Trophoblast cell (in vitro differentiated cells and primary cell): ENCODE data around the gene TMEM215. TPM values are rescaled to one million over a fixed set of nuclear protein-coding genes. Genes with fewer than 3 reads are reported as not detected.

Experiments
- DNase-seq, 2 donors: peaks; one replicate each; pipeline ENCODE4 v3.0.0-alpha.2; 2016
- H2AFZ ChIP-seq: 2 replicates; pipeline ENCODE4 v1.6.1; 2013; ENCODE audit warnings: low read length, moderate library complexity, mild to moderate bottlenecking; ENCODE audit not compliant: insufficient read depth, poor library complexity
- H2AK5ac ChIP-seq: 2 replicates; pipeline ENCODE4 v1.6.1; 2013; ENCODE audit warnings: mild to moderate bottlenecking, low read length
- H2BK120ac ChIP-seq: 2 replicates; pipeline ENCODE4 v1.6.1; 2013; ENCODE audit warnings: low read length, mild to moderate bottlenecking, moderate library complexity; ENCODE audit not compliant: insufficient read depth, poor library complexity
- H2BK12ac ChIP-seq: 2 replicates; pipeline ENCODE4 v1.6.1; 2013; ENCODE audit warnings: mild to moderate bottlenecking, low read length, moderate library complexity
- H2BK5ac ChIP-seq: 2 replicates; pipeline ENCODE4 v1.6.1; 2013; ENCODE audit warnings: low read length, low read depth, moderate library complexity, mild to moderate bottlenecking; ENCODE audit not compliant: poor library complexity
- H3K14ac ChIP-seq: 2 replicates; pipeline ENCODE4 v1.6.1; 2013; ENCODE audit warnings: mild to moderate bottlenecking, low read length
- H3K18ac ChIP-seq: 2 replicates; pipeline ENCODE4 v1.6.1; 2013; ENCODE audit warnings: mild to moderate bottlenecking, low read length
- H3K23ac ChIP-seq: 2 replicates; pipeline ENCODE4 v1.6.1; 2013; ENCODE audit warnings: low read length
- H3K27ac ChIP-seq: 2 replicates; pipeline ENCODE4 v1.5.1; 2013; ENCODE audit warnings: low read depth, mild to moderate bottlenecking, inconsistent platforms, low read length, moderate library complexity
- H3K27me3 ChIP-seq: 2 replicates; pipeline ENCODE4 v1.6.1; 2013; ENCODE audit warnings: inconsistent platforms, mild to moderate bottlenecking, low read length, moderate library complexity; ENCODE audit not compliant: insufficient read depth
- H3K36me3 ChIP-seq, 2 experiments: 1 replicate in 1 of 2; 2 replicates in 1 of 2; pipeline ENCODE4 v1.6.1; 2013; ENCODE audit warnings: low read length in 2 of 2, mild to moderate bottlenecking in 2 of 2, moderate library complexity in 1 of 2; ENCODE audit not compliant: insufficient read depth in 2 of 2, control insufficient read depth in 1 of 2
- H3K4ac ChIP-seq: 2 replicates; pipeline ENCODE4 v1.6.1; 2013; ENCODE audit warnings: low read depth, mild to moderate bottlenecking, low read length, moderate library complexity
- H3K4me1 ChIP-seq, 2 experiments: 1 replicate in 1 of 2; 2 replicates in 1 of 2; pipeline ENCODE4 v1.6.1; 2013; ENCODE audit warnings: low read length in 2 of 2, mild to moderate bottlenecking in 2 of 2, moderate library complexity in 1 of 2; ENCODE audit not compliant: insufficient read depth in 2 of 2, control insufficient read depth in 1 of 2
- H3K4me2 ChIP-seq: 2 replicates; pipeline ENCODE4 v1.6.1; 2013; ENCODE audit warnings: inconsistent platforms, mild to moderate bottlenecking, low read length, moderate library complexity
- H3K4me3 ChIP-seq: 2 replicates; pipeline ENCODE4 v1.5.1; 2013; ENCODE audit warnings: mild to moderate bottlenecking, low read depth, low read length, inconsistent platforms
- H3K79me1 ChIP-seq: one replicate; pipeline ENCODE4 v1.6.1; 2013; ENCODE audit warnings: low read length
- H3K79me2 ChIP-seq: 2 replicates; pipeline ENCODE4 v1.6.1; 2013; ENCODE audit warnings: low read length, mild to moderate bottlenecking; ENCODE audit not compliant: control insufficient read depth, insufficient read depth, poor library complexity
- H3K9ac ChIP-seq: 2 replicates; pipeline ENCODE4 v1.6.1; 2013; ENCODE audit warnings: mild to moderate bottlenecking, low read length
- H3K9me3 ChIP-seq: 2 replicates; pipeline ENCODE4 v1.6.1; 2013; ENCODE audit warnings: low read depth, mild to moderate bottlenecking, control low read depth, inconsistent platforms, low read length; ENCODE audit not compliant: insufficient read depth
- H4K12ac ChIP-seq: 2 replicates; pipeline ENCODE4 v1.6.1; 2013; ENCODE audit warnings: low read depth, mild to moderate bottlenecking, low read length, moderate library complexity
- H4K8ac ChIP-seq: 2 replicates; pipeline ENCODE4 v1.6.1; 2013; ENCODE audit warnings: low read depth, mild to moderate bottlenecking, low read length, moderate library complexity
- H4K91ac ChIP-seq: one replicate; pipeline ENCODE4 v1.6.1; 2013; ENCODE audit warnings: low read depth, mild to moderate bottlenecking, low read length, moderate library complexity
- WGBS: extraction: QIAGEN DNeasy Blood & Tissue Kit; methylation state at CpG from one replicate; pipeline ENCODE4 v1.1.7; 2013; ENCODE audit warnings: missing lambda C conversion rate; ENCODE audit not compliant: insufficient read length, insufficient coverage; ENCODE audit errors: extremely low coverage; 5-methylcytosine and 5-hydroxymethylcytosine counted together
- polyA plus RNA-seq: library from polyadenylated mRNA; stranded (reverse); fragments of 200-250 nt; gene quantifications from 2 replicates; pipeline ENCODE4 v1.2.3, GENCODE V29; 2013

Gene TMEM215
- 0.08 and 0.10 TPM in 2 replicates for polyA plus RNA-seq

GRCh38 chr9:32783168-32783891 lies at the start of gene TMEM215:
Gene TMEM215, plus strand, starts transcription at chr9:32783540. Its CDS starts 644 bp downstream, at chr9:32784184.
- WGBS, result no CpG with 5 or more reads among the region's 59 CpGs
- H3K27ac ChIP-seq, result no peak within 1 kb of the TSS
- H2AK5ac ChIP-seq, result no peak within 1 kb of the TSS
- no peak within 1 kb of the TSS for H3K4ac ChIP-seq
- no peak within 1 kb of the TSS for H4K91ac ChIP-seq
- H3K9me3 ChIP-seq, result peaks cover 4% of the 10 kb centered on the region
- no peak within 1 kb of the TSS for H3K18ac ChIP-seq
- H3K9ac ChIP-seq, result no peak within 1 kb of the TSS
- DNase-seq, result no peak
- H3K4me1 ChIP-seq, result peaks cover 7% of the 10 kb centered on the region in 2 experiments
- H3K4me3 ChIP-seq, result peak within 1 kb of the TSS; percentile 55
- no peaks in the 10 kb centered on the region for H3K79me1 ChIP-seq
- peak within 1 kb of the TSS; percentile 56 for H3K23ac ChIP-seq
- H3K27me3 ChIP-seq, result peaks cover 29% of the 10 kb centered on the region
- H4K8ac ChIP-seq, result no peak within 1 kb of the TSS
- H2BK120ac ChIP-seq, result no peak within 1 kb of the TSS
- peak within 1 kb of the TSS; percentile 68 for H2AFZ ChIP-seq
- peak within 1 kb of the TSS; percentile 40 for H4K12ac ChIP-seq
- H3K79me2 ChIP-seq, result no peaks in the 10 kb centered on the region
- H3K14ac ChIP-seq, result no peak within 1 kb of the TSS
- peak within 1 kb of the TSS; percentile 74 for H3K4me2 ChIP-seq
- no peak within 1 kb of the TSS for H2BK5ac ChIP-seq
- H2BK12ac ChIP-seq, result no peak within 1 kb of the TSS
- H3K36me3 ChIP-seq, result no peaks in the 10 kb centered on the region

DNA sequence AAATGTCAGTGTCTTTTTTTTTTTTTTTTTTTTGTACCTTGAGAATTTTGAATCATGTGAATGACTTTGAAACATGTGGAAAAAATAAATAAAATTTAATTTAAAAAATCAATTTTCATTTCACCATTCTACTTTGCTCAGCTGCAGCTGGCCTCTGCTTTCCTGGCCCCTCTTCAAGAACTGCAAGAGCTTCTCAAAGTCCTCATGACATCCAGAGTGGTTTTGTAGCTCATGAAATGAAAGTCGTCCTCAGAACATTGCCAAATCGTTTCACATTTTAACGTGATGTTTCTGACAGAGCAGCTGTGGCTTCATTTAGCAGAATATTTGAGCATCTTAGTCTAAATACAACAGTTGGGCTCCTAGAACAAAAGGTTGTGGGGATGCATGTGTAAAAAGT lies 47.9 kb upstream of the TMEM215 start:
- H3K79me1 ChIP-seq, result no peaks in the 10 kb centered on the region

DNA sequence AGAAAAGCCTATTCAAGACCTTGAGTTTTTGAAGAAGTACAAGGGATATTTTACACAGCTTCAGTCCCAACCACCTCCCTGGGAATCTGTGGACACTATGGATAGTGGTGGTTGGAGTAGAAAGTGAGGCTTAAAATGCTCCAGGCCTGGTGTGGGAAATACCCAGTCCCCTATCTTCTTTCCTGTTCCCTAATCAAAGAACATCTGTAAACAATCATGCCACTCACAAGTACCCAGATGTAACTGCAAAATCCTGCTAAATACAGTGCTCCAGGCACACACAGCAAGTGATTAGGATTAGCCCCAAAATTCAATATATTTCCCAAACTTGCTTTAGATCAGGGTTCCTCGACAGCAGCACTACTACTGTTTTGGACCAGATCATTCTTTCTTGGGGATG lies 46.0 kb upstream of the TMEM215 start:
- no peak overlapping the region for H4K12ac ChIP-seq
- H3K79me1 ChIP-seq, result peaks cover 3% of the 10 kb centered on the region
- no peaks in the 10 kb centered on the region for H3K79me2 ChIP-seq
- H2AFZ ChIP-seq, result no peak overlapping the region
- H3K4me2 ChIP-seq, result no peak overlapping the region
- H2BK5ac ChIP-seq, result no peak overlapping the region
- H3K18ac ChIP-seq, result no peak overlapping the region
- no peaks in the 10 kb centered on the region for H3K9me3 ChIP-seq
- no peak overlapping the region for H4K91ac ChIP-seq
- H3K27me3 ChIP-seq, result no peaks in the 10 kb centered on the region
- H2AK5ac ChIP-seq, result no peak overlapping the region
- no peak overlapping the region for H3K14ac ChIP-seq
- WGBS, result no CpG with 5 or more reads among the region's 1 CpG
- no peak overlapping the region for H3K4ac ChIP-seq
- H2BK120ac ChIP-seq, result no peak overlapping the region
- peaks cover 2 to 7% of the 10 kb centered on the region in 2 experiments for H3K4me1 ChIP-seq
- H3K27ac ChIP-seq, result no peak overlapping the region
- no peak overlapping the region for H3K4me3 ChIP-seq
- H4K8ac ChIP-seq, result no peak overlapping the region
- no peak overlapping the region for H2BK12ac ChIP-seq
- no peak for DNase-seq
- H3K9ac ChIP-seq, result no peak overlapping the region
- H3K23ac ChIP-seq, result no peak overlapping the region
- no peaks in the 10 kb centered on the region for H3K36me3 ChIP-seq

More for the DNA sequence above, 47.9 kb upstream of the TMEM215 start:
- Histone ChIP-seq H3K23ac (no peak overlapping the region), H2BK5ac (no peak overlapping the region), H3K4me2 (no peak overlapping the region), H3K4ac (no peak overlapping the region), H3K14ac (no peak overlapping the region), H2AK5ac (no peak overlapping the region), H3K9ac (no peak overlapping the region), H2BK12ac (no peak overlapping the region), H3K27ac (no peak overlapping the region), H4K91ac (no peak overlapping the region), H3K27me3 (no peaks in the 10 kb centered on the region), H3K9me3 (no peaks in the 10 kb centered on the region), H2BK120ac (no peak overlapping the region), H3K4me3 (no peak overlapping the region), H2AFZ (no peak overlapping the region), H3K18ac (no peak overlapping the region), H3K79me2 (no peaks in the 10 kb centered on the region), H4K8ac (no peak overlapping the region), H4K12ac (no peak overlapping the region), H3K4me1 (no peaks in the 10 kb centered on the region), H3K36me3 (no peaks in the 10 kb centered on the region)
- DNase-seq, result no peak
- no CpG with 5 or more reads among the region's 3 CpGs for WGBS

- Histone ChIP-seq H3K27ac (no peak overlapping the region), H4K12ac (no peak overlapping the region), H3K18ac (no peak overlapping the region), H2BK5ac (no peak overlapping the region), H3K27me3 (no peaks in the 10 kb centered on the region), H4K91ac (no peak overlapping the region), H2AFZ (no peak overlapping the region), H3K9ac (no peak overlapping the region), H2AK5ac (no peak overlapping the region), H3K36me3 (no peaks in the 10 kb centered on the region), H4K8ac (no peak overlapping the region), H3K9me3 (no peaks in the 10 kb centered on the region), H3K14ac (no peak overlapping the region), H3K4me3 (no peak overlapping the region), H3K4me2 (no peak overlapping the region), H3K79me1 (peaks cover 4% of the 10 kb centered on the region), H3K23ac (no peak overlapping the region), H2BK120ac (no peak overlapping the region), H3K79me2 (no peaks in the 10 kb centered on the region), H3K4me1 (peaks cover 6 to 10% of the 10 kb centered on the region in 2 experiments), H2BK12ac (no peak overlapping the region), H3K4ac (no peak overlapping the region)
- no CpG with 5 or more reads among the region's 4 CpGs for WGBS
- peak in 1 of 2 donors; percentile 48 for DNase-seq
These were observed 44.7 kb upstream of the TMEM215 start for GRCh38 chr9:32738501-32739172.
